A673 (cell line): Measurements from ENCODE around the gene STARD13.

Experiments used
- CTCF ChIP-seq: fragments of 300-800, 200-600 bp; sonication (generic); conservative IDR thresholded peaks from 2 replicates; pipeline ENCODE4 v1.5.1; 2017; ENCODE audit warnings: low read depth, mild to moderate bottlenecking, antibody characterized with exemption, low read length, moderate library complexity, mixed read lengths
- EZH2 ChIP-seq: fragments of 200-600 bp; sonication (generic); IDR thresholded peaks from 2 replicates; pipeline ENCODE4 v1.6.1; 2017; ENCODE audit warnings: borderline replicate concordance, low read depth, mild to moderate bottlenecking, mixed read lengths, antibody characterized with exemption, low read length; ENCODE audit not compliant: poor library complexity, severe bottlenecking

GRCh38 chr13:33321686-33322542 lies 36.4 kb upstream of the STARD13 start:
- TF ChIP-seq CTCF (no peak), EZH2 (no peak)
